CD4-positive, alpha-beta T cell treated with Interleukin-15 for 4 hours (primary cell): ENCODE results near the gene THOC5.
"Not testable (repeated sequence)": the region's sequence is repeated elsewhere in the genome, so short reads cannot be mapped to it uniquely, and the experiment has no call there.

Experiments
- DNase-seq: peaks from one replicate; pipeline ENCODE4 v3.0.0-alpha.2; 2020; ENCODE audit warnings: low spot score

Gene THOC5

DNA sequence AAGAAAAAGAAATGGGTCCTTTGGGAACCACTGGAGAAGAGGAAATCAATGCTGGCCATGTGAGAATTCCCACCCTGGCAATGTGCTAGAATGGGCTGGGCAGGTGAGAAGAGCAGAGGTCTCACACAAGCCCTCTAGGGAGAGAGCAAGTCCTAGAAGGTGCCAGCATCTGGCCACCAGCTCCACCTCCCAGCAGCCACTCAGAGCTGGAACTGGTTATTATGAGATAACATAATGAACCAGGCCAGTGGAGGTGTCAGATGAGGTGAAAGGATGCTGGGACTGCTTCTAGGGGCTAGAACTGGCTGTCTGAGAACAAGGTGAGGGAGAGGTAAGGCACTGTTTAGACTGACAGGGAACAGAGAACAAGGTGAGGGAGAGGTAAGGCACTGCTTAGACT is 44.3 kb downstream of the THOC5 start:
- no peak for DNase-seq

GRCh38 chr22:29503811-29504372 is 49.7 kb downstream of the THOC5 start:
- DNase-seq: no peak

DNA sequence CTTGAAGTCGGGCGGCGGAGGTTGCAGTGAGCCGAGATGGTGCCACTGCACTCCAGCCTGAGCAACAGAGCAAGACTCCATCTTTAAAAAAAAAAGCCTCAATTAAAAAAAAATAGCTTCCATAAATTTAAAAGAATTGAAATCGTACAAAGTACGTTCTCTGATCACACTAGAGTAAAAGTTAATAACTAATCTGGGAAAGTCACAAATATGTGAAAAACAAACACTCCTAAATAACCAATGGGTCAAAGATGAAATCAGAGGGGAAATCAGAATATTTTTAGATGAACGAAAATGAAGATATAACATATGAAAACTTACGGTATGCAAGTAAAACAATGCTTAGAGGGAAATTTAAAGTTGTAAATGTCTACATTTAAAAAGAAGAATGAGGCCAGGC is 53.7 kb downstream of the THOC5 start:
- DNase-seq: no peak

DNA sequence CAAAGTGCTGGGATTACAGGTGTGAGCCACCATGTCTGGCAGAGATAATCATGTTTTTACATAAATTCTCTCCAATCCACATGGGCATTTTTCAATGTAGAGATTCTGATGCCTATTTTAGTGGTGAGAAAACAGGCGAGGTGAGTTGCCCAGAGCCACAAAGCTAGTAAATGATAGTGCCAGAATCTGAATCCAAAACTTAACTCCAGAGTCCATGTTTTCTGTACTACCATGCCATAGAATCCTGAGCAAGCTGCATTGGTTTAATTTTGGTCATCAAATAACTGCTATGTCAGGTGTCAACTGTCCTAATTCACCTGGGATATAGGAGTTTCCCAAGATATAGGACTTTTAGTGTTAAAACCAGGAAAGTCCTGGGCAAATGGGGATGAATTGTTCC is 59.9 kb downstream of the THOC5 start:
- DNase-seq: no peak

DNA sequence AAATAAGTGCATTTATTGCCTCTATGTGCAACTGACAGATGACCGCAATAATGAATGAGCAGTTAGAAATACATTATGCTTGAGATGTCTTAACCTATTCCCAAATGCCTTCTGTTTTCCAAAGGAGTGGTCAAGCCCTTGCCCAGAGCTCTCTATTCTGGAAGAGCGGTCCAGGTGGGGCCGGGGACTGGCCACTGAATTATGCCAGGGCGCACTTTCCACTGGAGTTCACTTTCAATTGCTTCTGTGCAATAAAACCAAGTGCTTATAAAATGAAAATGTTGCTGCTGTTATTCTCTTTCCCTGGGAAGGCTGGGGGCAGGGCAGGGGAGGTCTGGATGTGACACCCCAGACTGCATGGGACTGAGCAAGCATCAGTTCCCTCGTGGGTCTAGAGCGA is 62.5 kb downstream of the THOC5 start:
- no peak for DNase-seq

DNA sequence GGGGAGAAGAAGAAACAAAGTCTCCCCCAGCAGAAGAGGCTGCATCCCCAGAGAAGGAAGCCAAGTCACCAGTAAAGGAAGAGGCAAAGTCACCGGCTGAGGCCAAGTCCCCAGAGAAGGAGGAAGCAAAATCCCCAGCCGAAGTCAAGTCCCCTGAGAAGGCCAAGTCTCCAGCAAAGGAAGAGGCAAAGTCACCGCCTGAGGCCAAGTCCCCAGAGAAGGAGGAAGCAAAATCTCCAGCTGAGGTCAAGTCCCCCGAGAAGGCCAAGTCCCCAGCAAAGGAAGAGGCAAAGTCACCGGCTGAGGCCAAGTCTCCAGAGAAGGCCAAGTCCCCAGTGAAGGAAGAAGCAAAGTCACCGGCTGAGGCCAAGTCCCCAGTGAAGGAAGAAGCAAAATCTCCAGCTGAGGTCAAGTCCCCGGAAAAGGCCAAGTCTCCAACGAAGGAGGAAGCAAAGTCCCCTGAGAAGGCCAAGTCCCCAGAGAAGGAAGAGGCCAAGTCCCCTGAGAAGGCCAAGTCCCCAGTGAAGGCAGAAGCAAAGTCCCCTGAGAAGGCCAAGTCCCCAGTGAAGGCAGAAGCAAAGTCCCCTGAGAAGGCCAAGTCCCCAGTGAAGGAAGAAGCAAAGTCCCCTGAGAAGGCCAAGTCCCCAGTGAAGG is 64.3 kb downstream of the THOC5 start:
- not testable (repeated sequence) for DNase-seq

GRCh38 chr22:29487426-29487986 is 66.1 kb downstream of the THOC5 start:
- DNase-seq: no peak

- DNase-seq: no peak
These were observed 68.1 kb downstream of the THOC5 start for GRCh38 chr22:29485448-29485847.

DNA sequence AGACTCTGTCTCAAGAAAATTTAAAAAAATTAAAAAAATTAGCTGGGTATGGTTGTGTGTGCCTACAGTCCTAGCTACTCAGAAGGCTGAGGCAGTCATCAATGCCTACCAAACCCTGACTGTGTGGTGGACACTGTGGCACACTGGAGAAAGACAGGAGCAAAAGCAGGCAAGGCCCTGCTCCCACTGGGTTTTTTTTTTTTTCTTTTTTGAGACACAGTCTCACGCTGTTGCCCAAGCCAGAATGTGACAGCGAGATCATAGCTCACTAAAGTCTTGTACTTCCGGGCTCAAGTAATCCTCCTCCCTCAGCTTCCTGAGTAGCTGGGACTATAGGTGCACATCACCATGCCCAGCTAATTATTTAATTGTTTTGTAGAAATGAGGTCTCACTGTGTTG is 68.9 kb downstream of the THOC5 start:
- no peak for DNase-seq

DNA sequence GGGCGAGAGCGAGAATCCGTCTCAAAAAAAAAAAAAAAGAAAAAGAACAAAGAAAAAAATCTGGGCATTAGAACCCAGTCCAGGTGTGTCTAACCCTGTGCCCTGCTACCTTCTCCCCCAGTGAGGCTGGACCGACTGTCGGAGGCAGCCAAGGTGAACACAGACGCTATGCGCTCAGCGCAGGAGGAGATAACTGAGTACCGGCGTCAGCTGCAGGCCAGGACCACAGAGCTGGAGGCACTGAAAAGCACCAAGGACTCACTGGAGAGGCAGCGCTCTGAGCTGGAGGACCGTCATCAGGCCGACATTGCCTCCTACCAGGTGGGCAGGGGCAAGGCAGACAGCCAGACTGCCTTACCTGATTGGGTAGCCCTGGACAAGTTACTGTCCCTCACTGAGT is 70.3 kb downstream of the THOC5 start:
- no peak for DNase-seq

DNA sequence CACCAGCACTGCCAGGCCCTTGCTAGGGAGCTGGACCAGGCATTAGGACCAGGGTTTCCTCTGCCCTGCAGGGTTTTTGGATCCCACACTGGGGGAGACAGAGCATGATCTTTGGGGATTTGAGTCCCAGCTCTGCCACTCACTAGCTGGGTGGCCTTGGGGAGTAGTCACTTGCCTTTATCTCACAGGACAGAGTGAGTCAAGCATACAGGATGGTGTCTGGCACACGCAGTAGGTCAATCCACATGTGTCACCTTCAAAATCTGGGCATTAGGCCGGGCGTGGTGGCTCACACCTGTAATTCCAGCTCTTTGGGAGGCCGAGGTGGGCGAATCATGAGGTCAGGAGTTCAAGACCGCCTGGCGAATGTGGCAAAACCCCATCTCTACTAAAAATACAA is 70.8 kb downstream of the THOC5 start:
- no peak for DNase-seq

DNA sequence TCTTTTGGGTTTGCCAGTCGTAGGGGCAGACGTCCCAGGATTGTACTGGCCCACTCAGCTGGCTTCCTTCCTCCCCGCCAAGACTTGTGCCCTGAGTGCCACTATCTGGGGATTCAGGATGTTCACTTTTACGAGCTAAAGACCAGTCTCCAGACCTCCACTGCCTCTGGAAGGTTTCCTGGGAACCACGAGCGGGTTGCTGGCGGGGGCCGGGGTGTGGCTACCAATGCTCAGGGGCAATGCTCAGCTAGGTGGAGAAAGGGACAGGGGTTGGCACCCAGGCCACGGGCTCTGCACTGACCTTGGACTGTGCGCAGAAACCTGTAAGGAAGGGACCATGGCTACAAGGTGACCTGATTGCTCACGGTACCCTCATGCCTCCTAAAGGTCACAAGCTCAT is 71.3 kb downstream of the THOC5 start:
- no peak for DNase-seq

- no peak for DNase-seq
These were observed 72.1 kb downstream of the THOC5 start for GRCh38 chr22:29481265-29482000.

GRCh38 chr22:29480512-29481264 is 72.9 kb downstream of the THOC5 start:
- DNase-seq: peak; percentile 24

GRCh38 chr22:29480262-29480511 is 73.4 kb downstream of the THOC5 start:
- DNase-seq: no peak

DNA sequence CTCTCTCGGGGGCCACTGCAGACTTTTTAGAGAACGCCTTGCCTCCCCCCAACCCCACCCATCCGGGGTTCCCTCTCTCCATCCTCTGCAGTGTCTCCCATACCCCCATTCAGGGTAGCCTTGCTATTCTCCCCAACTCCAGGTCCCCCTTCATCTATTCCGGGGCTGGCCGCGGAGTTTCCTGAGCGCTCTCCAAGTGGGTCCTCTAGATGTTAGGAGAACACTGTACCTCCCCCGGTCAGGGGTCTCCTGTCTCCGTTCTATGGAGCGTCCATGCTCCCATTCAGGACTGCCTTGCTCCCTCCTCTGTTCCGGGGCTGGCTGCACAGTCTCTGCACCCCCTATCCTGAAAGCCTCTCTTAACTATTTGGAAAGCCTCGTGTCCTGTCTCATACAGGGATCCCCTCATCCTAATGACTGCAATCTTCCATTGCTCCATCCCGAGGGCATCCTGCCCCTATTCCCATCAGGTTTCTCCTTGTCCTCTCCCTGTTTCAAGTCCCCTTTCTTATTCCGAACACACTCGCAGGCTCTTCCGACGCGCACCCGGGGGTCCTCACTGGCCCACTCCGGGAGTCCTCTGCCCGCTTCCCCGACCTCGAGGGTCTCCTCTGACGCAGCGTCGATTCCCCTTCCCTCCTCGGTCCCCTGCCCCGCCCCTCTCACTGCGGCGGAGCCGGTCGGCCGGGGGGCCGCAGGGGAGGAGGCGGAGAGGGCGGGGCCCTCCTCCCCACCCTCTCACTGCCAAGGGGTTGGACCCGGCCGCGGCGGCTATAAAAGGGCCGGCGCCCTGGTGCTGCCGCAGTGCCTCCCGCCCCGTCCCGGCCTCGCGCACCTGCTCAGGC is 73.9 kb downstream of the THOC5 start, which contains the start of gene NEFH:
NEFH (plus strand) TSS at position 802 of the 845 bp plus-strand sequence. CDS start 45 bp downstream, outside the sequence.
- DNase-seq: no peak

GRCh38 chr22:29478326-29479276 is 75.0 kb downstream of the THOC5 start:
- no peak for DNase-seq

DNA sequence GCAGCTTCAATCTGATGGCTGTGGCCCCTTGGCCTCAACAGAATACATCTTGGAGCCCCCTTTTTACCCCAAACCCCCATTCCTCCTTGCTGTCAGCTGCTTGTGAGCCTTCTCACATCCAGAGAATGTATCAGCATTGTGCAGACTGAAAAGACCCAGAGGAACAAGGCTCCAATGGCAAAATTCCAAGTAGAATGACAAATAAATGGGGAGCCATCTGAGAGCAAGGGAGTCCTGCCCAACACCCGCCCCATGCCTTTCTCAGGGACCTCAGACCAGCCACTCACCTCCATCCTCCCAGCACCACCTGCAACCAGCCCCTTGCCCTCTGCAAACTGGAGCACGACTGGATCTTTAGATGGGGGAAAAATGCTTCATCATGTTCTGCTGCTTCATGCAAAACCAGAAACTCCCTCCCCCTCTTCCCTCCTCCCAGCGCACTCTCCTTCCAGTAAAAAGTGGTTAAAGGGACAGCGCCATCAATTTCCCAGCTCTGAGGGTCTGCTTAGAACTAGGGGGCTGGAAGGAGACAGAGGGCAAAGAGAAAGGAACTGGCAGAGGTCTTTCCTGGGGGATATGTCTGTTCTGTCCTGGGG is 75.7 kb downstream of the THOC5 start:
- DNase-seq: no peak

DNA sequence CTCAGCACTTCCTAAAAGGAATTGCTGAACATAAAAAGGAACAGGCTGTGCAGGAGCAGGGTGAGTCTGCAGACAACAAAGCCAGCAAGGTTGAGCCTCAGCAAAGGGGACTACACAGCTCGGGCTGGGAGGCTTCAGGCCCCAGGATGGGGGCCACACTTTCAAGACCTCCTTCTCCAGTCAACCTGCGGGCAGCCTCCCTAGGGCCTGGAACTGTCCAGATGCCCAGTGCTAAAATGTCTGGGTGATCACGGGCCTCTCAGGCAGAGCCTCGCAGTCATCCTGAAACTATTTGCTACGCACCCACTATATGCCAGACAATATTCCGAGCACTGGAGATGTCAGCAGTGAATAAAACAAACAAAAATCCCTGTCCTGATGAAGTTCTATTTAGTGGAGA is 77.4 kb downstream of the THOC5 start:
- DNase-seq: no peak

GRCh38 chr22:29475550-29475949 is 78.0 kb downstream of the THOC5 start:
- no peak for DNase-seq
